Tracheal epithelial cell (primary cell): Measurements from ENCODE around the gene RSF1. TPM values are rescaled to one million over a fixed set of nuclear protein-coding genes. Genes with fewer than 3 reads are reported as not detected.

Experiments
- total RNA-seq: library from RNA; depleted of rRNA; stranded (reverse); fragments of >200 nt; gene quantifications from 2 replicates; pipeline ENCODE4 v1.2.1, GENCODE V29; 2014

Gene RSF1, protein sequence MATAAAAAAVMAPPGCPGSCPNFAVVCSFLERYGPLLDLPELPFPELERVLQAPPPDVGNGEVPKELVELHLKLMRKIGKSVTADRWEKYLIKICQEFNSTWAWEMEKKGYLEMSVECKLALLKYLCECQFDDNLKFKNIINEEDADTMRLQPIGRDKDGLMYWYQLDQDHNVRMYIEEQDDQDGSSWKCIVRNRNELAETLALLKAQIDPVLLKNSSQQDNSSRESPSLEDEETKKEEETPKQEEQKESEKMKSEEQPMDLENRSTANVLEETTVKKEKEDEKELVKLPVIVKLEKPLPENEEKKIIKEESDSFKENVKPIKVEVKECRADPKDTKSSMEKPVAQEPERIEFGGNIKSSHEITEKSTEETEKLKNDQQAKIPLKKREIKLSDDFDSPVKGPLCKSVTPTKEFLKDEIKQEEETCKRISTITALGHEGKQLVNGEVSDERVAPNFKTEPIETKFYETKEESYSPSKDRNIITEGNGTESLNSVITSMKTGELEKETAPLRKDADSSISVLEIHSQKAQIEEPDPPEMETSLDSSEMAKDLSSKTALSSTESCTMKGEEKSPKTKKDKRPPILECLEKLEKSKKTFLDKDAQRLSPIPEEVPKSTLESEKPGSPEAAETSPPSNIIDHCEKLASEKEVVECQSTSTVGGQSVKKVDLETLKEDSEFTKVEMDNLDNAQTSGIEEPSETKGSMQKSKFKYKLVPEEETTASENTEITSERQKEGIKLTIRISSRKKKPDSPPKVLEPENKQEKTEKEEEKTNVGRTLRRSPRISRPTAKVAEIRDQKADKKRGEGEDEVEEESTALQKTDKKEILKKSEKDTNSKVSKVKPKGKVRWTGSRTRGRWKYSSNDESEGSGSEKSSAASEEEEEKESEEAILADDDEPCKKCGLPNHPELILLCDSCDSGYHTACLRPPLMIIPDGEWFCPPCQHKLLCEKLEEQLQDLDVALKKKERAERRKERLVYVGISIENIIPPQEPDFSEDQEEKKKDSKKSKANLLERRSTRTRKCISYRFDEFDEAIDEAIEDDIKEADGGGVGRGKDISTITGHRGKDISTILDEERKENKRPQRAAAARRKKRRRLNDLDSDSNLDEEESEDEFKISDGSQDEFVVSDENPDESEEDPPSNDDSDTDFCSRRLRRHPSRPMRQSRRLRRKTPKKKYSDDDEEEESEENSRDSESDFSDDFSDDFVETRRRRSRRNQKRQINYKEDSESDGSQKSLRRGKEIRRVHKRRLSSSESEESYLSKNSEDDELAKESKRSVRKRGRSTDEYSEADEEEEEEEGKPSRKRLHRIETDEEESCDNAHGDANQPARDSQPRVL (N-terminal part only)
- total RNA-seq: 20.2 and 40.5 TPM in 2 replicates

DNA sequence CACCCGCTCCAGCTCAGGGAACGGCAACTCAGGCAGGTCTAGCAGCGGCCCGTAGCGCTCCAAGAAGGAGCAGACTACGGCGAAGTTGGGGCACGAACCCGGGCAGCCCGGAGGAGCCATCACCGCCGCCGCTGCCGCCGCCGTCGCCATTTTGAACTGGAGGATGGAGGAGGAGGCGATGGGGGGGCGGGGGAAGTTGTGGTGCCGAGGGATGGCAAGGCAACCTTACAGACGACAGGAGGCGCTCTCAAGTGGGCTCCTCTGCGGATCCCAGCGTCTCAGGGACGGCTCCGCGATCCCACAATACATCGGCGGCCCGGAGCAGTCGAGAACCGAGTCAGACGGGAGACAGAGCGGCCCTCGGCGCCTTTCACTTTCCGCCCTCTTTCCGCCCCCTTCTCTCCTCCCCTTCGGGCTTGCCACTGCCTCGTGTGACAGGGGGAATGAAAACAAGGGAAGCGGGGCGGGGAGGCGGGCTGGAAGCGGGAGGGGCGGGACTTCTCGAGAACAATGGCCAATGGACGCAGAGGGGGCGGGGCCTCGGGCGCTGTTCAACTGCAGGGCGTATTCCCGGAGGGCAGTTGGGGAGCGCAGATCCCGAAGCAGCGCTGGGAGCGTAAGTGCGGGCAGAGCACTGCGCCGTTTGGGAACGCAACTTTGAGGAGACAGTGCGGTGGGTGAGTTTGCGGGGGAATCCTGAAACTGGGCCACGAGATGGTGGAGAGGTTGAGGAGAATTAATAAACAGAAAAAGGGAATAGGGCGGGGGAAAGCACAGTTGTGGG lies at the start of gene RSF1, which contains the start of gene AAMDC:
RSF1 (minus strand) TSS at position 158 of the 784 bp plus-strand sequence; CDS start at position 150, 8 bp downstream.
AAMDC (plus strand) TSS at position 580 of the 784 bp plus-strand sequence. CDS start 21,353 bp downstream, outside the sequence.

DNA sequence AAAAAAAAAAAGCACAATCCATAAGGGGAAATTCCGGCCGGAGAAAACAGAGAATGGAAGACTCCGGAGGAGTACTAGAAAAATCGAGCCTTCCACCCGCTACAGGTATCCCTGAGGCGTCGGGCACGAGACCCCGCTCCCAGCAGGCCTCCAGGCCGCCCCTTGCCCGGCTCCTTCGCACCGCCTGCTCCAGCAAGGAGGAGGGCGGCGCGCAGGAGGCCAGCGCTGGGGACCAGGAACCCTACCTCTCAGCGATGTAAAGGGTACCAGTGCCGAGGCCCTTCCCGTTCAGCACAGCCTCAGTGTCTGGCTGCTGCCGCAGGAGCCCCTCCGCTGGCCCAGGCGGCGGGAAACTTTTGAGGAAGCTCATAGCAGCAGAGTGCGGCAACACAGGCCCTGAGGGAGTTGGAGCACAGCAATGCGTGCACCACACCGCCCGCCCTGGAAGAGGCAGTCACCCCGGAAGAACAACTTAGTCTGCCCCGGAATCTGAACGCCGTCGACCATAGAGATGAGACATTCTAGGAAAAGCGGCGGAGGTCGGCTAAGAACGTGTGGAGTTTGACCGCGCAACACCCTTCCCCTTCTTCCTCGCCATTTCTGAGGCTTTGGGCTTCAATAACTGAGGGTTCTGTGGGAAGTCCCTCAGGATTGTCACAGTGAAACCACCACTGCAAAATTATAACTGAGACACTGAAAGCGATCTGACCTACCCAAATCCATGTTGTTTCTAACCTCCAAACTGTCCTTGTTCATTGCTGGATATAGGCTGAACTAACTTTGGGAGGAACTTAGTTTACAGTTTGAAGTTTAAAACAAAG lies 183.0 kb downstream of the RSF1 start, which contains the start of gene CLNS1A:
CLNS1A (minus strand) TSS at position 450 of the 821 bp plus-strand sequence; CDS start at position 370, 80 bp downstream.

Other genes starting within 250 kb of the RSF1 start
- 0.24 TPM in 1 of 2 replicates, not detected in the other for gene AQP11, start 230.8 kb downstream of the RSF1 start, total RNA-seq
- gene CLNS1A, start 182.9 kb downstream of the RSF1 start, total RNA-seq: 171 and 182 TPM in 2 replicates
- 0.43 and 10.4 TPM in 2 replicates for gene AAMDC, start 422 bp upstream of the RSF1 start, total RNA-seq
- gene INTS4, start 173.9 kb upstream of the RSF1 start, total RNA-seq: 22.2 and 28.6 TPM in 2 replicates
- 1.9 and 6.0 TPM in 2 replicates for gene KCTD14, start 202.6 kb upstream of the RSF1 start, total RNA-seq
- gene THRSP, start 243.1 kb upstream of the RSF1 start, total RNA-seq: not detected in 2 replicates